Measurements from ENCODE around the gene INTS15. TPM values are rescaled to one million over a fixed set of nuclear protein-coding genes. Genes with fewer than 3 reads are reported as not detected.

INTS15 gene
- total and polyA plus RNA-seq, 4 donors: 13.8 to 34.5 (median 22.4) TPM

GRCh38 chr7:6546498-6547251, 43.1 kb upstream of the INTS15 start:
- Histone ChIP-seq H3K27me3 (ENCODE audit: control insufficient read depth in 3 of 3, insufficient read depth in 3 of 3, low read length in 2 of 3) (no peaks in the 10 kb centered on the region), H3K9me3 (ENCODE audit: control insufficient read depth in 4 of 4, insufficient read depth in 3 of 4, low read length in 3 of 4) (no peaks in the 10 kb centered on the region), H3K27ac (ENCODE audit: low read depth in 1 of 2, low read length in 1 of 2) (no peak overlapping the region), H3K9ac (ENCODE audit: insufficient read depth in 1 of 2, low read length in 2 of 2) (no peak overlapping the region), H3K4me3 (no peak overlapping the region), H3K4me1 (ENCODE audit: control insufficient read depth in 5 of 5, insufficient read depth in 5 of 5, low read length in 5 of 5) (no peaks in the 10 kb centered on the region), H3K36me3 (ENCODE audit: control insufficient read depth in 4 of 4, insufficient read depth in 4 of 4, low read length in 4 of 4) (no peaks in the 10 kb centered on the region)
- DNase-seq: no peak
- 61 to 76% methylated on average over 9 to 12 of the region's 12 CpGs for WGBS, 2 donors
- no peak for TF ChIP-seq CTCF (IDR thresholded peaks at IDR 0.05; ENCODE audit: control extremely low read depth, extremely low read depth)
- no peak for ATAC-seq (ENCODE audit: insufficient read depth, low FRiP score)

- Histone ChIP-seq H3K4me3 (no peak overlapping the region), H3K27me3 (ENCODE audit: control insufficient read depth in 3 of 3, insufficient read depth in 3 of 3, low read length in 2 of 3) (no peaks in the 10 kb centered on the region), H3K4me1 (ENCODE audit: control insufficient read depth in 5 of 5, insufficient read depth in 5 of 5, low read length in 5 of 5) (no peaks in the 10 kb centered on the region), H3K36me3 (ENCODE audit: control insufficient read depth in 4 of 4, insufficient read depth in 4 of 4, low read length in 4 of 4) (no peaks in the 10 kb centered on the region), H3K27ac (ENCODE audit: low read depth in 1 of 2, low read length in 1 of 2) (no peak overlapping the region), H3K9ac (ENCODE audit: insufficient read depth in 1 of 2, low read length in 2 of 2) (no peak overlapping the region), H3K9me3 (ENCODE audit: control insufficient read depth in 4 of 4, insufficient read depth in 3 of 4, low read length in 3 of 4) (no peaks in the 10 kb centered on the region)
- no peak for ATAC-seq (ENCODE audit: insufficient read depth, low FRiP score)
- no peak for TF ChIP-seq CTCF (IDR thresholded peaks at IDR 0.05; ENCODE audit: control extremely low read depth, extremely low read depth)
- no peak for DNase-seq
- 96% methylated on average over 1 of the region's 1 CpG for WGBS, 2 donors
Observed at GRCh38 chr7:6547400-6547799, 42.4 kb upstream of the INTS15 start.

DNA sequence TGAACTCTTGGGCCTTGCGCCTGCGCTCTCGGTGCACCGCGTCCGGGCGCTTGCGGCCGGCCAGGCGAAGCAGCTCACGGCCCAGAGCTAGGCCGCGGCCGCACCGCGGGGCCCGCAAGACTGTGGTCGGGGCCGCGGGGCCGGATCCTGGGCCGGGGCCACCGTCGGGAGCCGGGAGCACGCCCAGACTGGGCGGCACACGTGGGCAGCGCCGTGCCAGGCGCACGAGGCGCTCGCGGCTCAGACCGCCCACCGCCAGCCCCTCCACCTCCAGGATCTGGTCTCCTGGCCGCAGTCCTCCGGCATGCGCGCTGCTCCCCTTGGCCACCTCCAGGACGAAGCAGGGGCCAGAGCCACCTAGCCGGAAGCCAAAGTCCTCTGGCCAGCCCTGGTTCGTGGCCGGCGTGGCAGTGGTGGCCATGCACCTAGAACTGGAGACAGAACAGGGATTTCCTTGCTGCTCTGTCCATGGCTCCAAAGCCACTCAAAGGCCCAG, 38.8 kb upstream of the INTS15 start, which contains the start of gene GRID2IP:
Gene GRID2IP (minus strand): TSS at position 446 of the 496 bp plus-strand sequence. CDS start 25 bp downstream, at position 421.
- 78 to 86% methylated on average over 46 of the region's 46 CpGs for WGBS, 2 donors
- TF ChIP-seq CTCF (IDR thresholded peaks at IDR 0.05; ENCODE audit: control extremely low read depth, extremely low read depth): no peak
- no peak for DNase-seq

More for the DNA sequence above, 38.8 kb upstream of the INTS15 start, which contains the start of gene GRID2IP:
- Histone ChIP-seq H3K36me3 (ENCODE audit: control insufficient read depth in 4 of 4, insufficient read depth in 4 of 4, low read length in 4 of 4) (no peaks in the 10 kb centered on the region), H3K9me3 (ENCODE audit: control insufficient read depth in 4 of 4, insufficient read depth in 3 of 4, low read length in 3 of 4) (no peaks in the 10 kb centered on the region), H3K4me1 (ENCODE audit: control insufficient read depth in 5 of 5, insufficient read depth in 5 of 5, low read length in 5 of 5) (no peaks in the 10 kb centered on the region), H3K27ac (ENCODE audit: low read depth in 1 of 2, low read length in 1 of 2) (no peak within 1 kb of the TSS), H3K4me3 (no peak within 1 kb of the TSS), H3K9ac (ENCODE audit: insufficient read depth in 1 of 2, low read length in 2 of 2) (no peak within 1 kb of the TSS), H3K27me3 (ENCODE audit: control insufficient read depth in 3 of 3, insufficient read depth in 3 of 3, low read length in 2 of 3) (no peaks in the 10 kb centered on the region)
- no peak for ATAC-seq (ENCODE audit: insufficient read depth, low FRiP score)

Data from lung (tissue), 12 donors.